HL-60 (cell line): ENCODE results near the gene RGMB.

Experiments
- CTCF ChIP-seq: IDR thresholded peaks from one replicate; pipeline ENCODE4 v1.5.1; 2011; ENCODE audit warnings: low read length, control low read depth, inconsistent platforms; ENCODE audit not compliant: insufficient read depth
- GABPA ChIP-seq: IDR thresholded peaks from 2 replicates; pipeline ENCODE4 v1.6.1; 2012; ENCODE audit warnings: low read depth

GRCh38 chr5:98775246-98776065 lies 2.0 kb downstream of the RGMB start:
- TF ChIP-seq CTCF (no peak), GABPA (no peak)
